Activated CD4-positive, alpha-beta T cell treated with anti-CD3 and anti-CD28 coated beads for 36 hours (primary cell): ENCODE measurements around the gene ITGB8. TPM values are rescaled to one million over a fixed set of nuclear protein-coding genes. Genes with fewer than 3 reads are reported as not detected.
"Not testable (repeated sequence)": the region's sequence is repeated elsewhere in the genome, so short reads cannot be mapped to it uniquely, and the experiment has no call there.

Experiments used
- ATAC-seq: fragments of 200-7000 bp; cut with Tn5 transposase; one replicate; pipeline ENCODE4 v1.10.0; 2021; ENCODE audit warnings: mild to moderate bottlenecking, moderate library complexity
- CTCF ChIA-PET: fragments of 350-600 bp; sonication (Branson Sonifier 250); formaldehyde crosslinking; loops from one replicate; lab custom pipeline; 2021; ENCODE audit warnings: antibody characterized with exemption; lab: Charles Lee
- POLR2A ChIA-PET: fragments of 350-600 bp; sonication (Branson Sonifier 250); formaldehyde crosslinking; loops from one replicate; lab custom pipeline; 2021; ENCODE audit warnings: antibody characterized with exemption, inconsistent platforms; lab: Charles Lee
- DNase-seq: peaks from one replicate; pipeline ENCODE4 v3.0.0-alpha.2; 2020
- H3K27ac Mint-ChIP-seq: one replicate; pipeline ENCODE4 v1.8.0; 2021; ENCODE audit warnings: mixed read lengths
- H3K27me3 Mint-ChIP-seq: one replicate; pipeline ENCODE4 v1.8.0; 2021; ENCODE audit warnings: mixed read lengths
- H3K36me3 Mint-ChIP-seq: one replicate; pipeline ENCODE4 v1.8.0; 2021; ENCODE audit warnings: low read depth, mixed read lengths
- H3K4me1 Mint-ChIP-seq: one replicate; pipeline ENCODE4 v1.8.0; 2021; ENCODE audit warnings: mixed read lengths
- H3K4me3 Mint-ChIP-seq: one replicate; pipeline ENCODE4 v1.8.0; 2021; ENCODE audit warnings: mild to moderate bottlenecking, moderate library complexity, mixed read lengths
- H3K9me3 Mint-ChIP-seq: one replicate; pipeline ENCODE4 v1.8.0; 2021; ENCODE audit warnings: low read depth, mixed read lengths
- intact Hi-C, 2 experiments: fragments of 100-400 bp; cut with DNase I in 1 of 2; cut with micrococcal nuclease in 1 of 2; formaldehyde crosslinking; loops; one replicate each; pipeline versions ENCODE4 v1.14.2 to v1.15.1; 2022 to 2024; cut with DNase I, micrococcal nuclease
- total RNA-seq, 2 experiments: library from RNA; stranded (reverse); gene quantifications; one replicate each; pipeline ENCODE4 v1.2.3, GENCODE V29; 2021

Gene ITGB8
- total RNA-seq, 2 experiments from 2014 or later = 0.07 TPM; not detected in 1

- no peak for DNase-seq
- no peak overlapping the region for H3K4me3 Mint-ChIP-seq
- intact Hi-C loops = no loop called here
- ChIA-PET CTCF (no interaction called here), POLR2A (no interaction called here)
- H3K9me3 Mint-ChIP-seq = no peaks in the 10 kb centered on the region
- no peaks in the 10 kb centered on the region for H3K4me1 Mint-ChIP-seq
- ATAC-seq = no peak
- no peak overlapping the region for H3K27ac Mint-ChIP-seq
- H3K27me3 Mint-ChIP-seq = no peaks in the 10 kb centered on the region
- H3K36me3 Mint-ChIP-seq = no peaks in the 10 kb centered on the region
Observed at GRCh38 chr7:20388084-20388483, 57.4 kb downstream of the ITGB8 start.

GRCh38 chr7:20389192-20389591 lies 58.5 kb downstream of the ITGB8 start:
- H3K4me1 Mint-ChIP-seq, H3K9me3 Mint-ChIP-seq, H3K4me3 Mint-ChIP-seq, ATAC-seq, H3K36me3 Mint-ChIP-seq, H3K27me3 Mint-ChIP-seq, H3K27ac Mint-ChIP-seq, CTCF ChIA-PET, POLR2A ChIA-PET, DNase-seq, intact Hi-C loops: not testable (repeated sequence)

GRCh38 chr7:20393021-20393610 lies 62.4 kb downstream of the ITGB8 start:
- Mint-ChIP-seq H3K4me3 (no peak overlapping the region), H3K27ac (no peak overlapping the region), H3K9me3 (no peaks in the 10 kb centered on the region), H3K36me3 (no peaks in the 10 kb centered on the region), H3K27me3 (no peaks in the 10 kb centered on the region), H3K4me1 (no peaks in the 10 kb centered on the region)
- DNase-seq = no peak
- CTCF ChIA-PET = no interaction called here
- POLR2A ChIA-PET = no interaction called here
- ATAC-seq = no peak
- intact Hi-C loops = no loop called here

GRCh38 chr7:20393616-20394015 lies 62.9 kb downstream of the ITGB8 start:
- Mint-ChIP-seq H3K4me1 (no peaks in the 10 kb centered on the region), H3K4me3 (no peak overlapping the region), H3K27ac (no peak overlapping the region), H3K36me3 (no peaks in the 10 kb centered on the region), H3K27me3 (no peaks in the 10 kb centered on the region), H3K9me3 (no peaks in the 10 kb centered on the region)
- intact Hi-C loops = no loop called here
- ChIA-PET POLR2A (no interaction called here), CTCF (no interaction called here)
- DNase-seq (no peak), ATAC-seq (no peak)

- Mint-ChIP-seq H3K27ac (no peak overlapping the region), H3K4me1 (no peaks in the 10 kb centered on the region), H3K36me3 (no peaks in the 10 kb centered on the region), H3K4me3 (no peak overlapping the region), H3K9me3 (no peaks in the 10 kb centered on the region), H3K27me3 (no peaks in the 10 kb centered on the region)
- ChIA-PET CTCF (no interaction called here), POLR2A (no interaction called here)
- ATAC-seq = no peak
- DNase-seq = no peak
- intact Hi-C loops = no loop called here
Observed at GRCh38 chr7:20394284-20394683, 63.6 kb downstream of the ITGB8 start.

GRCh38 chr7:20395104-20395503 lies 64.4 kb downstream of the ITGB8 start:
- Mint-ChIP-seq H3K27me3 (no peaks in the 10 kb centered on the region), H3K27ac (no peak overlapping the region), H3K36me3 (no peaks in the 10 kb centered on the region), H3K4me1 (no peaks in the 10 kb centered on the region), H3K9me3 (no peaks in the 10 kb centered on the region), H3K4me3 (no peak overlapping the region)
- no peak for DNase-seq
- ChIA-PET CTCF (no interaction called here), POLR2A (no interaction called here)
- intact Hi-C loops = no loop called here
- ATAC-seq = no peak

- ATAC-seq (no peak), DNase-seq (no peak)
- no peak overlapping the region for H3K4me3 Mint-ChIP-seq
- H3K36me3 Mint-ChIP-seq = no peaks in the 10 kb centered on the region
- POLR2A ChIA-PET = no interaction called here
- CTCF ChIA-PET = no interaction called here
- H3K9me3 Mint-ChIP-seq = no peaks in the 10 kb centered on the region
- no peak overlapping the region for H3K27ac Mint-ChIP-seq
- intact Hi-C loops = no loop called here
- no peaks in the 10 kb centered on the region for H3K27me3 Mint-ChIP-seq
- H3K4me1 Mint-ChIP-seq = no peaks in the 10 kb centered on the region
Observed at GRCh38 chr7:20395511-20395910, 64.8 kb downstream of the ITGB8 start.

- intact Hi-C loops = no loop called here
- ATAC-seq (no peak), DNase-seq (no peak)
- CTCF ChIA-PET = interaction anchor here (0.6 kb wide), 1 partner anchor 31 kb away, joined by 3 read pairs; no protein-coding TSS in a partner anchor
- H3K36me3 Mint-ChIP-seq = no peaks in the 10 kb centered on the region
- H3K4me3 Mint-ChIP-seq = no peak overlapping the region
- POLR2A ChIA-PET = no interaction called here
- H3K9me3 Mint-ChIP-seq = no peaks in the 10 kb centered on the region
- H3K27me3 Mint-ChIP-seq = no peaks in the 10 kb centered on the region
- H3K4me1 Mint-ChIP-seq = no peaks in the 10 kb centered on the region
- no peak overlapping the region for H3K27ac Mint-ChIP-seq
Observed at GRCh38 chr7:20399521-20399920, 68.8 kb downstream of the ITGB8 start.

GRCh38 chr7:20401861-20402746 lies 71.4 kb downstream of the ITGB8 start:
- Mint-ChIP-seq H3K27ac (no peak overlapping the region), H3K36me3 (no peaks in the 10 kb centered on the region), H3K4me3 (no peak overlapping the region), H3K9me3 (no peaks in the 10 kb centered on the region), H3K4me1 (no peaks in the 10 kb centered on the region), H3K27me3 (no peaks in the 10 kb centered on the region)
- ChIA-PET POLR2A (no interaction called here), CTCF (interaction anchor here (0.6 kb wide), 1 partner anchor 480 kb away, joined by 3 read pairs; no protein-coding TSS in a partner anchor)
- DNase-seq (no peak), ATAC-seq (no peak)
- intact Hi-C loops = no loop called here

- ChIA-PET CTCF (no interaction called here), POLR2A (no interaction called here)
- Mint-ChIP-seq H3K27ac (no peak overlapping the region), H3K9me3 (no peaks in the 10 kb centered on the region), H3K4me1 (no peaks in the 10 kb centered on the region), H3K4me3 (no peak overlapping the region), H3K36me3 (no peaks in the 10 kb centered on the region), H3K27me3 (no peaks in the 10 kb centered on the region)
- ATAC-seq = no peak
- intact Hi-C loops = no loop called here
- DNase-seq = no peak
Observed at GRCh38 chr7:20402747-20403230, 72.1 kb downstream of the ITGB8 start.

- DNase-seq = no peak
- no peak overlapping the region for H3K27ac Mint-ChIP-seq
- no peaks in the 10 kb centered on the region for H3K4me1 Mint-ChIP-seq
- H3K36me3 Mint-ChIP-seq = no peaks in the 10 kb centered on the region
- H3K4me3 Mint-ChIP-seq = no peak overlapping the region
- H3K9me3 Mint-ChIP-seq = no peaks in the 10 kb centered on the region
- intact Hi-C loops = no loop called here
- H3K27me3 Mint-ChIP-seq = no peaks in the 10 kb centered on the region
- POLR2A ChIA-PET = no interaction called here
- CTCF ChIA-PET = no interaction called here
- no peak for ATAC-seq
Observed at GRCh38 chr7:20403331-20403730, 72.6 kb downstream of the ITGB8 start.

- no peaks in the 10 kb centered on the region for H3K4me1 Mint-ChIP-seq
- H3K27me3 Mint-ChIP-seq = no peaks in the 10 kb centered on the region
- no peak overlapping the region for H3K4me3 Mint-ChIP-seq
- ChIA-PET POLR2A (no interaction called here), CTCF (no interaction called here)
- ATAC-seq (no peak), DNase-seq (no peak)
- intact Hi-C loops = no loop called here
- H3K27ac Mint-ChIP-seq = no peak overlapping the region
- H3K9me3 Mint-ChIP-seq = no peaks in the 10 kb centered on the region
- no peaks in the 10 kb centered on the region for H3K36me3 Mint-ChIP-seq
Observed at GRCh38 chr7:20404320-20404719, 73.6 kb downstream of the ITGB8 start.
